Adrenal gland (tissue), 12 donors: Measurements from ENCODE around the gene ZNF33B. TPM values are rescaled to one million over a fixed set of nuclear protein-coding genes. Genes with fewer than 3 reads are reported as not detected.

Source experiments
- DNase-seq, 7 donors: peaks; one replicate each; pipeline ENCODE4 v3.0.0-alpha.2; 2019 to 2020
- H3K27ac ChIP-seq, 5 donors: fragments of 200-600 bp; sonication (generic) in 4 of 5; 1 replicate in 3 of 5; 2 replicates in 2 of 5; pipeline versions ENCODE4 v1.5.1 to v1.8.0; 2016 to 2020; ENCODE audit warnings: mild to moderate bottlenecking in 1 of 5
- H3K27me3 ChIP-seq: fragments of 200-600 bp; 2 replicates; pipeline ENCODE4 v1.8.0; 2021
- H3K36me3 ChIP-seq, 2 donors: fragments of 200-600 bp; replicated peaks in 1 of 2; 1 replicate in 1 of 2; 2 replicates in 1 of 2; pipeline versions ENCODE4 v1.5.1 to v1.8.0; 2018 to 2022
- H3K4me1 ChIP-seq, 2 donors: fragments of 200-600 bp; replicated peaks in 1 of 2; 1 replicate in 1 of 2; 2 replicates in 1 of 2; pipeline versions ENCODE4 v1.5.1 to v1.8.0; 2018 to 2021
- H3K4me3 ChIP-seq, 4 donors: fragments of 200-600 bp; sonication (generic) in 3 of 4; one replicate each; pipeline ENCODE4 v1.5.1; 2016 to 2018
- H3K9me3 ChIP-seq, 3 donors: fragments of 200-600 bp; sonication (generic) in 1 of 3; replicated peaks in 1 of 3; 1 replicate in 2 of 3; 2 replicates in 1 of 3; pipeline versions ENCODE4 v1.5.1 to v1.8.0; 2016 to 2021
- CTCF ChIP-seq, 6 experiments: fragments of 450-650 bp in 4 of 6; fragments of 200-600 bp in 2 of 6; sonication (generic) in 1 of 6; IDR thresholded peaks; 1 replicate in 5 of 6; 2 replicates in 1 of 6; pipeline versions ENCODE4 v1.5.1 to v1.8.0; 2016 to 2021; ENCODE audit warnings: antibody characterized with exemption in 6 of 6, mild to moderate bottlenecking in 2 of 6, moderate library complexity in 1 of 6
- POLR2A ChIP-seq, 2 donors: fragments of 450-650 bp; IDR thresholded peaks; one replicate each; pipeline ENCODE4 v1.6.1; 2017; ENCODE audit warnings: antibody characterized with exemption in 2 of 2, mild to moderate bottlenecking in 2 of 2, moderate library complexity in 1 of 2
- WGBS, 4 donors: extraction: QIAGEN DNeasy Blood & Tissue Kit in 2 of 4; methylation state at CpG; one replicate each; pipeline versions ENCODE4 v1.1.5 to v1.1.7; 2013 to 2017; 5-methylcytosine and 5-hydroxymethylcytosine counted together
- intact Hi-C, 2 donors: fragments of 100-400 bp; cut with DNase I; formaldehyde crosslinking; loops; one replicate each; pipeline versions ENCODE4 v1.14.1 to v1.15.0; 2022 to 2023
- polyA plus RNA-seq, 3 donors: library from polyadenylated mRNA; stranded (reverse); fragments of 200-250 nt in 2 of 3; fragments of 350-450 nt in 1 of 3; fragmentation: Illumina TruSeq in 1 of 3; extraction: RNeasy Lipid Tissue Mini Kit (QIAGEN cat#74804) in 1 of 3; gene quantifications; one replicate each; pipeline ENCODE4 v1.2.3, GENCODE V29; 2013 to 2014
- total RNA-seq, 9 donors: library from RNA; depleted of rRNA in 4 of 9; stranded (reverse); fragments of >200 nt in 4 of 9; fragments of 120-200 nt in 1 of 9; fragmentation: NEBNext Ultra II Directional in 1 of 9; extraction: Animal tissue kit (Norgen Biotek cat#: 25700) in 1 of 9; gene quantifications; one replicate each; pipeline versions ENCODE4 v1.1.0 to v1.2.4, GENCODE V29; 2013 to 2023
- donor health status: healthy with polysubstance abuse.
- donor health status: Bipolar disorder and iron deficiency.
- donor health status: DM: yes; HTN: yes; CAD: no.
- donor health status: DM: no; HTN: no; CAD: no.
- donor health status: DM: no; HTN: no; CAD: no.
- donor health status: DM: yes; HTN: yes; CAD: no.

Gene ZNF33B
- total and polyA plus RNA-seq, 12 donors, result 5.1 to 43.0 (median 20.0) TPM

DNA sequence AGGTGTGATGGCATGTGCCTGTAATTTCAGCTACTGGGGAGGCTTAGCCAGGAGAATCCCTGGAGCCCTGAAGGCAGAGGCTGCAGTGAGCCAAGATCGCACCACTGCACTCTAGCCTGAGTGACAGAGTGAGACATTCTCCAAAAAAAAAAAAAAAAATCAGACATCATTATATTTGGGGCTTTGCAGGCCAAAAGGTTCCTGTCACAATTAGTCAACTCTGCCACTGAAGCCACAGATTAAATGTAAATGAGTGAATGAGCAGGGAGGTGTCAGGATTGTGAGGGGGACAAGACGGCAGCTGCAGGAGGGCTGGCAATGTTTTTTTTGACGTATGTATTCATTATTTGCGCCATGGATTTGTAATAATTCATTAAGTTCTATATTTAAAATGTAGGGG, 3.3 kb downstream of the ZNF33B start:
- Histone ChIP-seq H3K9me3 (no peaks in the 10 kb centered on the region), H3K4me1 (peaks cover 5 to 10% of the 10 kb centered on the region in 2 donors), H3K4me3 (no peak overlapping the region), H3K27me3 (no peaks in the 10 kb centered on the region), H3K36me3 (peaks cover 0 to 22% of the 10 kb centered on the region in 2 donors), H3K27ac (no peak overlapping the region)
- TF ChIP-seq POLR2A (IDR thresholded peaks at IDR 0.05), result no peak
- no peak for TF ChIP-seq CTCF (IDR thresholded peaks at IDR 0.05)
- 94 to 96% (median 95%) methylated on average over 4 of the region's 4 CpGs for WGBS, 4 donors
- intact Hi-C loops, result no loop called here
- no peak for DNase-seq

- peaks cover 0 to 40% of the 10 kb centered on the region in 2 donors for H3K36me3 ChIP-seq
- intact Hi-C loops, result no loop called here
Measured at GRCh38 chr10:42632564-42632963, 5.8 kb downstream of the ZNF33B start.

DNA sequence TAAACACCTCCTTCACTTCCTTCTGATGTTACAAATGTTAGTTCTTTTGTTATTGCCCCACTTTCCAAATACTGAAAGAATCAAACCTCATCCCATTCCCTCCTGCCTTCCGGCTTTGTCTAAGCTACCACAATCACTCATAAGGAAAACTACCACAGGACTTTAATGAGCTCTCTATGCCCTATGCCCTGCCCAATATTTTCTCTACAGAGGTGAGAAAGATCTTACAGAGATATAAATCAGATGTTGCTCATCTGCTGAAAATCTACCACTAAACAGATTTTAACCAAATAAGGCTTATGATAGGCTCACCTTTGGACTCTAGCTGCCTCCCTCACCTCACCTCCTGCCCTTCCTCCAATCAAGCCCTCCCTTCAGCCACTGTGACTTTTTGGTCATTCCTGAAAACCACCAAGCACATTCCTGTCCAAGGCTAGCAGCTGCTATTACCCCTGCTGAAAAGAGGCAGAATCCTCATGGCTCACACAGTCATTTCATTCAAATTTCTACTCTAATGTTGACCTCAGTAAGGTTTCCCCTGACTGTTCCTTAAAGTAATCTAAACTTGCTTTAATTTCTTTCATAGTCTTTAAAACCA, 7.7 kb downstream of the ZNF33B start:
- TF ChIP-seq CTCF (IDR thresholded peaks at IDR 0.05) (no peak), POLR2A (IDR thresholded peaks at IDR 0.05) (no peak)
- H3K9me3 ChIP-seq, result no peaks in the 10 kb centered on the region
- WGBS, 4 donors, result 91 to 96% (median 92%) methylated on average over 1 of the region's 1 CpG
- H3K4me3 ChIP-seq, result no peak overlapping the region
- H3K27me3 ChIP-seq, result no peaks in the 10 kb centered on the region
- H3K27ac ChIP-seq, result no peak overlapping the region
- no peak for DNase-seq
- intact Hi-C loops, result no loop called here
- peaks cover 0 to 40% of the 10 kb centered on the region in 2 donors for H3K36me3 ChIP-seq
- H3K4me1 ChIP-seq, result no peaks in the 10 kb centered on the region

More at GRCh38 chr10:42632564-42632963, 5.8 kb downstream of the ZNF33B start:
- Histone ChIP-seq H3K4me1 (peaks cover 5 to 8% of the 10 kb centered on the region in 2 donors), H3K4me3 (no peak overlapping the region), H3K9me3 (no peaks in the 10 kb centered on the region), H3K27ac (no peak overlapping the region), H3K27me3 (no peaks in the 10 kb centered on the region)
- TF ChIP-seq POLR2A (IDR thresholded peaks at IDR 0.05), result no peak
- TF ChIP-seq CTCF (IDR thresholded peaks at IDR 0.05), result no peak
- DNase-seq, result no peak
- WGBS, 4 donors, result 76 to 89% (median 86%) methylated on average over 3 of the region's 3 CpGs

DNA sequence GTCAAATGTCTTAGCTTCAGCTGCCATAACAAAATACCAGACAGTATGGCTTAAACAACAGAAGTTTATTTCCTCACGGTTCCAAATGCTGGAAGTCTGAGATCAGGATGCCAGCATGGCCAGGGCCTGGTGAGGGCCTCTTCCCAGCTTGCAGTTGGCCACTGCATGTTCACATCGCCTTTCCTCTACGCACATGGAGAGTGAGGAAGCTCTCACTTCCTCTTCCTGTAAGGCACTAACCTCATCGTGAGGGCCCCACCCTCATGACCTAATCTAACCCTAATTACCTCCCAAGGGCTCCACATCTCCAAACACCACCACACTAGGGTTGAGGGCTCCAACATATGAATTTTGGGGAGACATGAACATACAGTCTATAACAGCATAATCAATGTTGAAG, 14.4 kb downstream of the ZNF33B start:
- Histone ChIP-seq H3K4me3 (no peak overlapping the region), H3K27ac (no peak overlapping the region), H3K27me3 (no peaks in the 10 kb centered on the region), H3K36me3 (peaks cover 0 to 11% of the 10 kb centered on the region in 2 donors), H3K4me1 (no peaks in the 10 kb centered on the region), H3K9me3 (peaks cover 0 to 6% (median 0%) of the 10 kb centered on the region in 3 donors)
- DNase-seq, result no peak
- intact Hi-C loops, result no loop called here
- no peak for TF ChIP-seq POLR2A (IDR thresholded peaks at IDR 0.05)
- no peak for TF ChIP-seq CTCF (IDR thresholded peaks at IDR 0.05)
- WGBS, 4 donors, result 76 to 87% (median 82%) methylated on average over 4 of the region's 4 CpGs
